Measurements from ENCODE around the gene FLG. TPM values are rescaled to one million over a fixed set of nuclear protein-coding genes. Genes with fewer than 3 reads are reported as not detected.

Gene FLG
- not detected in 3 replicates for total RNA-seq
- long read RNA-seq, result 0 reads

DNA sequence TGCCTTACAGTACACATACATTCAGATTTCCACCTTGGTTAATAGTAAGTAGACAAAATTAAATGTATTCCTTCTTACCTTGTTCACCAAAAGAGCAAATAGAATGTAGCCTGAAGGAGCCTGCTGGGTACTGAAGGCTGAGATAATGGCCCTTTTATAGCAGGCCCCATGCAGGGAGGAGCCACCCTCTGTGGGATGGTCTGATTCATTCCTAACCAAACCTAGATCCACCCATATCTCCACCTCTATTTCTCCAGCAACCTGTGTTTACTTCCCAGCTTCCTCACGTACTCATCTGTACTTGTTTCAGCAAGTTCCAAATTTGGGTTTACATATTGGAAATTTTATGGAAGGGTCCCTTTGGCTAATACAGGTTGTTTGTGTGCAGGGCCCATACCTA is at the start of gene FLG:
FLG (minus strand) TSS at position 129 of the 400 bp plus-strand sequence. CDS start 9,783 bp downstream, outside the sequence.
- no peak for DNase-seq (ENCODE audit: low spot score)
- TF ChIP-seq CTCF (IDR thresholded peaks at IDR 0.05), result no peak
- no peaks in the 10 kb centered on the region for H3K9me3 Mint-ChIP-seq (ENCODE audit: low read depth)
- no peak within 1 kb of the TSS for H3K27ac Mint-ChIP-seq (ENCODE audit: unreplicated experiment)
- H3K4me3 Mint-ChIP-seq (ENCODE audit: unreplicated experiment), result no peak within 1 kb of the TSS
- no peaks in the 10 kb centered on the region for H3K36me3 Mint-ChIP-seq (ENCODE audit: low read depth)
- H3K4me1 Mint-ChIP-seq (ENCODE audit: low read depth), result no peaks in the 10 kb centered on the region
- no peaks in the 10 kb centered on the region for H3K27me3 Mint-ChIP-seq (ENCODE audit: low read depth)

- no peaks in the 10 kb centered on the region for H3K27me3 Mint-ChIP-seq (ENCODE audit: low read depth)
- no peaks in the 10 kb centered on the region for H3K36me3 Mint-ChIP-seq (ENCODE audit: low read depth)
- H3K4me3 Mint-ChIP-seq (ENCODE audit: unreplicated experiment), result no peak overlapping the region
- no peak for DNase-seq (ENCODE audit: low spot score)
- no peak for TF ChIP-seq CTCF (IDR thresholded peaks at IDR 0.05)
- no peaks in the 10 kb centered on the region for H3K4me1 Mint-ChIP-seq (ENCODE audit: low read depth)
- no peak overlapping the region for H3K27ac Mint-ChIP-seq (ENCODE audit: unreplicated experiment)
- H3K9me3 Mint-ChIP-seq (ENCODE audit: low read depth), result peaks cover 10% of the 10 kb centered on the region
These were observed 49.4 kb upstream of the FLG start for GRCh38 chr1:152374451-152374850.

GRCh38 chr1:152372672-152373071 is 47.6 kb upstream of the FLG start:
- Mint-ChIP-seq H3K9me3 (ENCODE audit: low read depth) (peaks cover 18% of the 10 kb centered on the region), H3K27me3 (ENCODE audit: low read depth) (no peaks in the 10 kb centered on the region)
- TF ChIP-seq CTCF (IDR thresholded peaks at IDR 0.05), result no peak

GRCh38 chr1:152367436-152367835 is 42.4 kb upstream of the FLG start:
- DNase-seq (ENCODE audit: low spot score), result no peak
- Mint-ChIP-seq H3K27ac (ENCODE audit: unreplicated experiment) (no peak overlapping the region), H3K4me3 (ENCODE audit: unreplicated experiment) (no peak overlapping the region), H3K27me3 (ENCODE audit: low read depth) (no peaks in the 10 kb centered on the region), H3K36me3 (ENCODE audit: low read depth) (no peaks in the 10 kb centered on the region), H3K9me3 (ENCODE audit: low read depth) (peaks cover 13% of the 10 kb centered on the region), H3K4me1 (ENCODE audit: low read depth) (no peaks in the 10 kb centered on the region)
- TF ChIP-seq CTCF (IDR thresholded peaks at IDR 0.05), result no peak

More at GRCh38 chr1:152372672-152373071, 47.6 kb upstream of the FLG start:
- H3K27ac Mint-ChIP-seq (ENCODE audit: unreplicated experiment), result no peak overlapping the region
- no peak for DNase-seq (ENCODE audit: low spot score)
- H3K36me3 Mint-ChIP-seq (ENCODE audit: low read depth), result no peaks in the 10 kb centered on the region
- H3K4me1 Mint-ChIP-seq (ENCODE audit: low read depth), result no peaks in the 10 kb centered on the region
- H3K4me3 Mint-ChIP-seq (ENCODE audit: unreplicated experiment), result no peak overlapping the region

GRCh38 chr1:152359906-152360305 is 34.9 kb upstream of the FLG start, which contains the start of gene FLG2:
Gene FLG2 (minus strand): TSS chr1:152360006. CDS start chr1:152358884, 1,122 bp downstream.
- Mint-ChIP-seq H3K27ac (ENCODE audit: unreplicated experiment) (no peak within 1 kb of the TSS), H3K27me3 (ENCODE audit: low read depth) (no peaks in the 10 kb centered on the region), H3K4me3 (ENCODE audit: unreplicated experiment) (no peak within 1 kb of the TSS), H3K36me3 (ENCODE audit: low read depth) (no peaks in the 10 kb centered on the region), H3K9me3 (ENCODE audit: low read depth) (peaks cover 21% of the 10 kb centered on the region), H3K4me1 (ENCODE audit: low read depth) (no peaks in the 10 kb centered on the region)
- no peak for TF ChIP-seq CTCF (IDR thresholded peaks at IDR 0.05)
- DNase-seq (ENCODE audit: low spot score), result no peak

Data from chondrocyte (in vitro differentiated cells).